Measurements from ENCODE around the gene VAPB. TPM values are rescaled to one million over a fixed set of nuclear protein-coding genes. Genes with fewer than 3 reads are reported as not detected.

Gene VAPB
- total RNA-seq, 4 donors from 2014 or later: 9.4 to 13.0 (median 11.0) TPM

DNA sequence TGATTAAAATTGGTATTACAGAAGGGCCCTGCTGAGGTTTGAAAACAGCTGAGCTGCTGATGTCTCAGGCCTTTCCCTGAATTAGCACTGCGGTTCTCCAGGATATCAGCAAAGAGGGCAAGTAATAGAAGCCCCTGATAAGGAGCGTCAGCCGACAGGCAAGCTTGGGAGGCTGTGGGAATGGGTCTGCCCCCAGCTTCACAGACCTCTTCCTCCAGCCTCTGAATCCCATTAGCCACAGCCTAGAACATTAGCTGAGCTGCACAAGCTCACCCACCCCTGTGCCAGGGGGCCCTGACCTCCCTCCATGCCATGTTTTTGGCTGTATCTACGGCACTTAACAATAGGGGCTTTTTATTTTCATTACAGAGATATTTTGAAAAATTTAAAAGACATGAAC, 59.9 kb downstream of the VAPB start:
- no peak for DNase-seq (ENCODE audit: low spot score in 2 of 2)
- intact Hi-C loops (cut with DNase I; ENCODE audit: low total_unique reads): no loop called here
- 87 to 96% methylated on average over 4 of the region's 4 CpGs for WGBS, 2 donors
- no peak overlapping the region for H3K4me3 ChIP-seq (ENCODE audit: low read depth, poor library complexity, severe bottlenecking)
- no peak for TF ChIP-seq POLR2A (IDR thresholded peaks at IDR 0.05)
- TF ChIP-seq, protein P1, sequence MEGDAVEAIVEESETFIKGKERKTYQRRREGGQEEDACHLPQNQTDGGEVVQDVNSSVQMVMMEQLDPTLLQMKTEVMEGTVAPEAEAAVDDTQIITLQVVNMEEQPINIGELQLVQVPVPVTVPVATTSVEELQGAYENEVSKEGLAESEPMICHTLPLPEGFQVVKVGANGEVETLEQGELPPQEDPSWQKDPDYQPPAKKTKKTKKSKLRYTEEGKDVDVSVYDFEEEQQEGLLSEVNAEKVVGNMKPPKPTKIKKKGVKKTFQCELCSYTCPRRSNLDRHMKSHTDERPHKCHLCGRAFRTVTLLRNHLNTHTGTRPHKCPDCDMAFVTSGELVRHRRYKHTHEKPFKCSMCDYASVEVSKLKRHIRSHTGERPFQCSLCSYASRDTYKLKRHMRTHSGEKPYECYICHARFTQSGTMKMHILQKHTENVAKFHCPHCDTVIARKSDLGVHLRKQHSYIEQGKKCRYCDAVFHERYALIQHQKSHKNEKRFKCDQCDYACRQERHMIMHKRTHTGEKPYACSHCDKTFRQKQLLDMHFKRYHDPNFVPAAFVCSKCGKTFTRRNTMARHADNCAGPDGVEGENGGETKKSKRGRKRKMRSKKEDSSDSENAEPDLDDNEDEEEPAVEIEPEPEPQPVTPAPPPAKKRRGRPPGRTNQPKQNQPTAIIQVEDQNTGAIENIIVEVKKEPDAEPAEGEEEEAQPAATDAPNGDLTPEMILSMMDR (IDR thresholded peaks at IDR 0.05): no peak

DNA sequence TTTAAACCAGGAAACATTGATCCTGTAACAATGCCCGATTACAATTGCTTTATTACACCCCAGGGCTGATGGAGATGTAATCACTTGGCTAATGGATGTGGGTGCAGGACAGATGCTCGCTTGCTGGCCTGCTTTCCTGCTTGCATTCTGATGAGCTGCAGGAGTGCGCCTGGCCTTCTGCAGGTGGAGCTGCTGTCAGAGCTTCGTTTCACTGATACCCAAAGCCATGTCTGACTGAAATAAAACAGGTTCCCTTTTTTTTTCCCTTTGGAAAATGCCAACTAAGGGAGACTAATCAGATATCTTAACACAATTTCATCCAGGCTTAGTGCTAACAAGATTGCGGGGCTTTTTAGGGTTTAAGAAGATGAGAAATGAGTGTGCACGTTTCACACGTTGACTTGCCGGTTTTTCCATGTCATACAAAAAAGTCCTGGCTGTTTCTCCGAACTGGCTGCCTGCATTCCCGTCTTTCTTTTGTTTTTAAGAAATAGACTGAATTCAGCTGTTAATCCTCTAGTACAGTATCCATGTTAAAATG, 60.7 kb downstream of the VAPB start:
- H3K4me3 ChIP-seq (ENCODE audit: low read depth, poor library complexity, severe bottlenecking): no peak overlapping the region
- no peak for DNase-seq (ENCODE audit: low spot score in 2 of 2)

DNA sequence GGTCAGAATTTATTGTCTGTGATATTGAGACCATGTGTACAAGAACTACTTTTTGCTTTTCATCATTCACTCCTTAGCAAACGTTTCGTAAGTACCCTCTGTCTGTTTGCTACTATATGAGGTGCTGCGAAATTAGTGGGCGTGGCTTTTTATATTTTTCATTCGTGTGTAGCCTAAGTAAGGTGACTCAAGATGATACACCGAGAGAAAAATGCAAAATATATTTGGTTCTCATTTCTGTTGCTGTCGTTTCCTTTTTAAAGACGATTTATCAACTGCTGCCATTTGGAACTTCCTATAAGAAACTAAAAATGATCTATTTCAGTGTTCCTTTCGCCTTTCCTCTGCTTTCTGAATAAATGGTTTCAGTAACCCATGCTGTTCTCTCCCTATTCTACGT, 61.2 kb downstream of the VAPB start:
- 75 to 78% methylated on average over 10 of the region's 10 CpGs for WGBS, 2 donors
- TF ChIP-seq, protein P1 (IDR thresholded peaks at IDR 0.05): no peak
- TF ChIP-seq POLR2A (IDR thresholded peaks at IDR 0.05): no peak
- H3K4me3 ChIP-seq (ENCODE audit: low read depth, poor library complexity, severe bottlenecking): no peak overlapping the region
- intact Hi-C loops (cut with DNase I; ENCODE audit: low total_unique reads): no loop called here
- DNase-seq (ENCODE audit: low spot score in 2 of 2): no peak

More for the DNA sequence above, 60.7 kb downstream of the VAPB start:
- 74 to 78% methylated on average over 10 of the region's 10 CpGs for WGBS, 2 donors
- intact Hi-C loops (cut with DNase I; ENCODE audit: low total_unique reads): no loop called here
- TF ChIP-seq POLR2A (IDR thresholded peaks at IDR 0.05): no peak
- TF ChIP-seq, protein P1 (IDR thresholded peaks at IDR 0.05): no peak

DNA sequence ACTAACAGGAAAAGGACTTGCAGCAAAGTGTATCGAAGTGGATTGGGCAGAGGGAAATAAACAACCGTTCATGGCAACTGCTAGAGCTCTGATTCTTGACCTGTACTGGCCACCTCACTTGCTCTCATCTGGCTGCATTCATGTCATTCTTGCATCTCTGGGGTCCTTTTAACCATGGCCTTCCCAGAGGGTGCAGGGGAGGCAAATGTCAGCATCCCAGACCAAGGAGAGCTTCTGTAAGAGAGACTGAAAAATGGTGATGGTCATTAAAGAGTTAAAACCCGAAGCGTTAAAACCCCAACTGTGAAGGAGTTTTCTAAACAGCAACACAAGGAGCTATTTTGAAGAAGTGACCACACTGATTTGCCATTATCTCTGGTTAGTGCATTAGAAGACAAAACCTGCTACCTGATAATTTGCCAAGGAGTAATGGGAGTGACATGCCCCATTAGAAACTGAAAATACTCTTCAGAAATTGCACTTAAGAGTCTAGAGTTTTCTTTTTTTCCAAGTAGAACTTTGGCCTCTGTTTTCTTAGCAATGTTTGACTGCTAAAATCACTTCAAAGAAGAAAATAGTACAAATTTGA, 63.7 kb downstream of the VAPB start:
- no peak overlapping the region for H3K4me3 ChIP-seq (ENCODE audit: low read depth, poor library complexity, severe bottlenecking)
- no peak for DNase-seq (ENCODE audit: low spot score in 2 of 2)
- no peak for TF ChIP-seq POLR2A (IDR thresholded peaks at IDR 0.05)
- TF ChIP-seq, protein P1 (IDR thresholded peaks at IDR 0.05): no peak
- WGBS, 2 donors: 50 to 63% methylated on average over 4 of the region's 4 CpGs
- intact Hi-C loops (cut with DNase I; ENCODE audit: low total_unique reads): no loop called here

DNA sequence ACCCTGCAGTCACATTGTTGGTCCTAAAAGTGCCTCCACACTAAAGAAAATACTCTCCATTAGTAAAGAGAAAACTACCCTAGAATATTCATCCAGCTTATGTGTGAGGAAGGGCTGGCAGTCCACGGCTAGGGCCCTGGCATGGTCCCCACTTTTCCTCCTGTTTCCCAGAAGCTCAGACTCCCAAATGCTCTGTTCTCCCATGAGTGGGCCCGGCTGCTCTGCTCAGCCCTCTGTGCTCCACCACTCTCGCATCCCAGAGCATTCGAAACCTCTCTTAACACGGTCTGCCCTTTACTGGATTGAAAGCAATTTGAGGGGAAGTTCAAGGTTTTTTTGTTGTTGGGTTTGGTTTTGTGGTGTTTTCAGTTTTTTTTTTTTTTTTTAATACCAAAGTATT, 64.4 kb downstream of the VAPB start:
- no peak for DNase-seq (ENCODE audit: low spot score in 2 of 2)
- no peak overlapping the region for H3K4me3 ChIP-seq (ENCODE audit: low read depth, poor library complexity, severe bottlenecking)
- intact Hi-C loops (cut with DNase I; ENCODE audit: low total_unique reads): no loop called here
- no peak for TF ChIP-seq POLR2A (IDR thresholded peaks at IDR 0.05)
- TF ChIP-seq, protein P1 (IDR thresholded peaks at IDR 0.05): no peak
- 82 to 83% methylated on average over 5 of the region's 5 CpGs for WGBS, 2 donors

DNA sequence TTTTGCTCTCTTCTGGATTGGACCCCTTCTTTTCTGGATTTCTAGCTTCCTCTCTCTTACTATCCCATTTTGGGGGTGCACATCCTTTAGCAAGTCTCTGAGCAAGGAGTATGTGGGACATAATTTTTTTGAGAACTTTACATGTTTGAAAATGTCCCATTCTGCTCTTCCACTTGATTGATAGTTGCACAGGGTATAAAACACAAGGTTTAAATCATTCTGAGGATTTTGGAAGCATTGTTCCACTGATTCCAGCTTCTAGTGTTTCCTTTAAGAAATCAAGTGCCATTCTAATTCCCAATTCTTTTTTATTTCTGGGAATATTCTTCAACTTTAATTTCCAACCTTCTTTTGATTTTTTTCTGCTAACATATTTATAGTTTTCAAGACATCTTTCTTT, 65.4 kb downstream of the VAPB start:
- TF ChIP-seq, protein P1 (IDR thresholded peaks at IDR 0.05): no peak
- TF ChIP-seq POLR2A (IDR thresholded peaks at IDR 0.05): no peak

More for the DNA sequence above, 65.4 kb downstream of the VAPB start:
- intact Hi-C loops (cut with DNase I; ENCODE audit: low total_unique reads): no loop called here
- no peak overlapping the region for H3K4me3 ChIP-seq (ENCODE audit: low read depth, poor library complexity, severe bottlenecking)
- DNase-seq (ENCODE audit: low spot score in 2 of 2): no peak

All from lower leg skin (tissue), 4 donors.